Measurements from ENCODE around the gene LRFN2. TPM values are rescaled to one million over a fixed set of nuclear protein-coding genes. Genes with fewer than 3 reads are reported as not detected.

Gene LRFN2
- total and polyA plus RNA-seq, 12 donors: not detected

- Histone ChIP-seq H3K4me3 (no peak overlapping the region), H3K36me3 (no peaks in the 10 kb centered on the region), H3K27me3 (peaks cover 0 to 40% (median 0%) of the 10 kb centered on the region in 7 donors), H3K27ac (no peak overlapping the region), H3K9me3 (no peaks in the 10 kb centered on the region), H3K4me1 (no peaks in the 10 kb centered on the region)
- TF ChIP-seq CTCF (IDR thresholded peaks at IDR 0.05): no peak
- intact Hi-C loops (cut with DNase I): no loop called here
- ATAC-seq: no peak
- 81 to 83% methylated on average over 9 of the region's 9 CpGs for WGBS, 2 donors
- DNase-seq: no peak
Observed at GRCh38 chr6:40506954-40507353, 80.2 kb downstream of the LRFN2 start.

- Histone ChIP-seq H3K27me3 (peaks cover 0 to 44% (median 11%) of the 10 kb centered on the region in 7 donors), H3K9me3 (no peaks in the 10 kb centered on the region), H3K4me3 (no peak overlapping the region), H3K27ac (no peak overlapping the region), H3K4me1 (no peaks in the 10 kb centered on the region), H3K36me3 (no peaks in the 10 kb centered on the region)
- no peak for TF ChIP-seq CTCF (IDR thresholded peaks at IDR 0.05)
- intact Hi-C loops (cut with DNase I): no loop called here
- DNase-seq (no peak), ATAC-seq (no peak)
- 89% methylated on average over 12 of the region's 12 CpGs for WGBS, 2 donors
Observed at GRCh38 chr6:40505191-40505810, 81.9 kb downstream of the LRFN2 start.

GRCh38 chr6:40504274-40504673, 82.9 kb downstream of the LRFN2 start:
- H3K4me1 ChIP-seq: no peaks in the 10 kb centered on the region
- H3K27ac ChIP-seq: no peak overlapping the region
- no peaks in the 10 kb centered on the region for H3K9me3 ChIP-seq
- peaks cover 0 to 52% (median 11%) of the 10 kb centered on the region in 7 donors for H3K27me3 ChIP-seq
- intact Hi-C loops (cut with DNase I): no loop called here
- H3K36me3 ChIP-seq: no peaks in the 10 kb centered on the region
- 85 to 87% methylated on average over 3 of the region's 3 CpGs for WGBS, 2 donors
- DNase-seq: no peak
- H3K4me3 ChIP-seq: no peak overlapping the region
- no peak for TF ChIP-seq CTCF (IDR thresholded peaks at IDR 0.05)
- ATAC-seq: no peak

GRCh38 chr6:40500227-40500626, 86.9 kb downstream of the LRFN2 start:
- intact Hi-C loops (cut with DNase I): no loop called here
- Histone ChIP-seq H3K4me3 (no peak overlapping the region), H3K36me3 (no peaks in the 10 kb centered on the region), H3K4me1 (no peaks in the 10 kb centered on the region), H3K27ac (no peak overlapping the region), H3K27me3 (peaks cover 0 to 60% (median 15%) of the 10 kb centered on the region in 7 donors), H3K9me3 (no peaks in the 10 kb centered on the region)
- ATAC-seq (no peak), DNase-seq (no peak)
- 63 to 77% methylated on average over 4 of the region's 4 CpGs for WGBS, 2 donors
- TF ChIP-seq CTCF (IDR thresholded peaks at IDR 0.05): no peak

Measured in heart right ventricle (tissue), 16 donors.